CD4-positive, alpha-beta T cell treated with Interleukin-12 subunit alpha and Interleukin-12 subunit beta, for 1 hour (primary cell): ENCODE measurements around the gene PVALEF.
"Not testable (repeated sequence)": the region's sequence is repeated elsewhere in the genome, so short reads cannot be mapped to it uniquely, and the experiment has no call there.

Experiments
- DNase-seq: peaks from one replicate; pipeline ENCODE4 v3.0.0-alpha.2; 2020

PVALEF gene

DNA sequence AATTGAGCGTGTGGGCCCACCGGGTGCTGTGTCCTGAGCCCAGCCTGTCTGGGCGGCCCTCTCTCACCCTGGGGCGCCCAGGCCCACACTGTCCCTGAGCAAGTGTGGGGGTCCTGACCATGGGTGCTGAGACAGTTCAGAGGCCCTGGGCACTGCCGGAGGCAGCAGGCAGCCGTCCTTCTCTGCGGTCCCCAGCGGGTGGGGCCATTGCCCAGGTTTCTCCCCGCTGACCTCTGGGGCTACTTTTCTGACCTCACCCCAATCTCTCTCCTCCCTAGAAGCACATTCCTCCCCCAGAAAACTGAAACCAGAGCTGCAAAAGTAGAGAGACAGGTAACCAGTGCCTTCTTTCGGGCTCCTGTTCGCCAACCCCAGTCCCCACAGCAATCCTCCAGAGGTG lies 36.0 kb upstream of the PVALEF start:
- no peak for DNase-seq

DNA sequence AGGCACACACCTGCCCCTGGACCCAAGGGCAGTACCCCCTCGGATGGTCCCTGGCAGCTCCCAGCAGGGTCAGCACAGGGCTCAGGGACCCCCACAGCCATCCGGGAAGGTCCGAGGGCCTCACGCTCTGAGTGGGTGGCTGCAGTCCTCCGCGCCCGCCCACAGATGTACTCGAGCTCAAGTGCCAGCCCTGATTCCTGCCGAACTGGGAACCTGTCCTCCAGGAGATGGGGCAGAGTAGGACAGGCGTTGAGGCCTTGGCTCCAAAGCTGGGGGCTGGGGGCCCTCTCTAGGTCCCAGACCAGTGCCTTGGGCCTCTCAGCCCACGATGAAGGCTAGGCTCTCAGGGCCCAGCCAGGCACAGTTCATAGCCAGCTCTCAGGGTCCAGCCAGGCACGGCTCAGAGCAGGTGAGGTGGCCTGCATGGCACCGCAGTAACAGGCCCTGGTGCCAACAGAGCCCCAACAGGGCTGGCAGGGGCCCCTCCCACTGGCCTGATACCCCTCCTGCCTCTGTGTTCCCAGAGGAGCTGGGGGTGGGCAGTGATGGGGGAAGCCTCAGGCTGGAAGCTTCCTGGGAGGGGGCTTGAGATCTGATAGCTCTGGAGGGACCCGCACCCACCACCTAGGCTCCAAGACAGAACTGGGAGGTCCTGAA lies 35.5 kb upstream of the PVALEF start:
- DNase-seq, result no peak

DNA sequence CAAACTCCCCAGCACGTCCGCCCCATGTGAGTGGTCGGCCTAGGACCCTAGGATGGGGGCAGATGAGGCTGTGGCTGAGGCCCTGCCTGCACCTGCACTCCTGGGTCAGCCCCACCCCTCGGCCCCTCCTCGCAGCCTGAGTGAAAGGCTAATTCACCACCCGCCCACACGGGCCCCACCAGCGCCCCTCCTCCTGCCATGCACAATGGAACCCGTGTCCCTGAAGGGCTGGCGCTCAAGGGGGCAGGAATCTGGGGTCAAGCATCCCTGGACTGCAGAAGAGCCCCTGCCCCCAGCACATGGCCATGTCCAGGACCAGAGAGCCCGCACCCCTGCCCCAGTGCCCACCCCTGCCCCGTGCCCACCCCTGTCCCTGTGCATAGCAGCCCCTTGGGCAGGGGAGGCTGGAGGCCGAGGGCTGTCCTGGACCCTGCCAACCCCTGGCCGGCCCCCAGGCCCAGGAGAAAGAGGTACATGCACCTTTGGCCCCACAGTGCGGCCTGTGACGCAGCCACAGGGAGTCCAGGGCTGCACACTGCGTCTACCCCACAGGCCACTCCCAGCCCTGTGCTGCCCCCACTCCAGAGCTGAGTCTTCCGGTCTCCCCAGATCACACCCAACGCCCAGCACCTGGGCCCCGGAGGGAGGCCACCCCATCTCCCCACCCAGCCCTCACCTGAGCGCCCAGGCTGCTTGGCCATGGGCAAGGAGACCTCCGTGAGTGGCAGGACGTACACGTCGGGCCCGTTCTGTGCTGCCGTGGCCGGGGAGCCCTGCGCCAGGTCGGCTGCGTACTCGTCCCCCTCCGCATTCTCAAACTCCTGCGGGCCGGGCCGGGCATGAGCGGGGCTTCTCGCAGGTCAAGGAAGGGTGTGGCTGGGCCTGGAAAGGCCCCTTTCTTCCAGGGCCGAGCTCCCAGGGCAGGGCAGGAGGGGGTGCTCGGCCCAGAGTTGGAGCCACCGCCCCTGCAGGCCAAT lies 34.6 kb upstream of the PVALEF start:
- no peak for DNase-seq

DNA sequence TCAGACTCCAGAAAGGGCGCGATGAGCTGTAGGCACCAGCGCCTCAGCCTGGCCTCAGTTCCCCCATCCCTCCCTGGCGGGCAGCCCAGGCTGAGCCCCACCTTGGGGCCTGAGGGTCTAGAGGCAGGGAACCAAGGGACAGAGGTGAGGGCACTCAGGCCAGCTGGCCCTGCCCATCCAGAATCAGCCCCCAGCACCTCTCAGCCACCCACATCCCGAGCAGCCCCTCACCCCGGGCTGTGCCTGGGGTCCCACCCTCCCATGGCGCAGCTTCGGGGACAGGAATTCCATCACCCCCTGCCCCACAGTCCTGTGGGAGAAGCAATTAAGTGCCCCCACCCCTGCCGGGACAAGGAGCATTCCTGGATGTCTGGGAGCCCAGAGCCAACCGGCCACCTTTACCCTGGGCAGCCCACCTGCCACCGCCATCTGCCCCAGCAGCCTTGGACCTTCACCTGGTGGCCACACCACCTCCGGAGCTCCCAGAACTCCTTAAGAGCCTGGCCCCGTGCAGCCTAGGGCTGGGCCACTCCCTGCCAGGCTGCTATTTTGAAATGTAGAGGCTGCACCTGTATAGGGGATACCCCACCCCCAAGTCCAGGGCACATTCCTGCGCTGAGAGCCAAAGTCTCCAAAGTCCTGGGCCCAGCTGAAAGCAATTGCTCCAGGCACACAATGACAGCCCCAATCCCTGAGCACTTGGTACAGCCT lies 33.7 kb upstream of the PVALEF start:
- no peak for DNase-seq

DNA sequence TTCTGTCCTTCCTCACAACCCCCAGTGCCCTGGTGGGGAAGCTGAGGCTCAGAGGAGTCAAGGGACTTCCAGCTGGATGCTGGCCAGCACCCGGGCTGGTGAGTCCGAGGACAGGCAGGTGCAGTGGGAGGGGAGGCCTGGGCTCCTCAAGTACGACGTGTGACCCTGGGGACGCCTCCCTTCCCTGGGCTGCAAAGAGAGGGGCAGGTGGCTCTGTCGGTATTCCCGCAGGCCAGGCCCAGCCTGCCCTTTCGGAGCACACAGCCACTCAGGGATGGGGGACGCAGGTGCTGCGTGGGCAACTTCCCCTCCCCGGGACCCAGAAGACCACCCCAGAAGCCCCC lies 33.1 kb upstream of the PVALEF start:
- no peak for DNase-seq

DNA sequence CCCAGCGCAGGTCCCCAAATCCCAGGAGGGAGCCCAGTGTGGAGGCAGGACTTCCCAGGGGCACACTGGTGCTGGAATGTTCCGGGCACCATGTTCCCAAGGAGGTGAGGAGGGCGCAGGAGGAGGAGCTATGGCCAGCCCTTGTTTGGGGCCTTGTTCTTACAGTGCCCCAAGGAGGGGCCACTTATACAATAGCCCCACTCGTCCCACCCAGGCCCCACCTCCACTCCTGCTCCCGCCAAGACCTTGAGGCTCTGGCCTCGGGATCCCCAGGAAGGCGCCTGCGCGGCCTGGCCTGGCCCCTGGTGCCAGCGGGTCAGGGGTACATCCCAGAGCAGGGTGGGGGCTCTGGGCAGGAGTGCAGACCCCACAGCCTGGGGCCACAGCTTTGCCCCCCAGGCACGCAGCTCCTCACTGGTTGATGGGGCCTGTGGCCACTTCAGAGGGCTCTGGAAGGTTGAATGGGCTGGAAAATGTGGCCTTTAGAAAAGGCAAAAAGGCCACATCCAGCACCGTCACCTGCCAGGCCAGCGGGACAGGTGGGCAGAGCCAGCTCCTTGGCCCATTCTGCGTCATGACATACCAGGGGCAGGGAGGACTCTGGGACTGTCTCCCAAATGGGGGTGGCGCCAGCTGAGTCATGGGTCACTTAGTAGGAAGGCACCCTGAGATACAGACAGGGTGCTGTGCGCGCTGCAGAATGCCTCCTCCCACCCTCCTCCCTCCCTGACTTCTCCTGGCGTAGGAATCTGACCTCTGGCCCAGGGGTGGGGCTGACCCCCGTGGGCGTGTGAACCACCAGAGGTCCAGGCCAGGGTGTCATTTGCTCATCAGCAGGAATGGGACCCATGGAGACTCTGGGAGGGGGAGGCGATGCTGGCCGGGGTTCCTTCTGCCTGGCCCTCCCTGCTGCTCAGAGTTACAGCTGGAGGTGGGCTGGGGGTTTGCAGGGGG lies 32.3 kb upstream of the PVALEF start:
- no peak for DNase-seq

DNA sequence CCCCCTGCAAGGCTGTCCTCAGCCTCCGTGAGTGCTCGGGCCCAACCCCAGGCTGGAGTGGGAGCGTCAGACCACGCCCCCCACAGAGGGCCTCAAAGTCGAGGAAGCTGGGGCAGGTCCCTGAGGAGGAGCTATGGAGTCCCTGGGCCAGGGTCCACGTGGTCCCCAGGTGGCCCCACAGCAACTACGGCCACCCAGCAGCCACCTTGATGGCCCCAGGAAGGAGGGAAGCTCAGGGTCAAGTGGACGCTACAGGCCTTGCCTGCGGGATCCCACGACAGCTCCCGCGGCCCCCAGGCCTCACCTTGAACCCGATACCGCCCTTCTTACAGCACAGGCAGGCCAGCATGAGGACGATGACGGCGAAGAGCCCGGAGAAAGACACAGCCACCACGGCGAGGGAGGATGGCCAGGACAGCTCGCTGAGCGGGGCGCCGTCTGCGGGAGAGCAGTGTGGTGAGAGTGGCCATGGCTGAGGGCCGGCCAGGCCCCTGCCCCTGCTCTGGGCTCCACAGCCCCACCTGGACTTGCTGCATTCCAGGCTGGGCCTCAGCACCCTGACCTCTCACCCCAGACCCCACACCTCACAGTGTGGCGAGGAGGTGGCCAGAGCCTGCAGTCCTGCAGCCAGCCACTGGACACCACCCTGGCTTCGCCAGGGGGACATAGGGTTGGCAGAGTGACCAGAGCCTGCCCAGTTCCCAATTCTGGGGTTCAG lies 31.1 kb upstream of the PVALEF start:
- DNase-seq, result no peak

DNA sequence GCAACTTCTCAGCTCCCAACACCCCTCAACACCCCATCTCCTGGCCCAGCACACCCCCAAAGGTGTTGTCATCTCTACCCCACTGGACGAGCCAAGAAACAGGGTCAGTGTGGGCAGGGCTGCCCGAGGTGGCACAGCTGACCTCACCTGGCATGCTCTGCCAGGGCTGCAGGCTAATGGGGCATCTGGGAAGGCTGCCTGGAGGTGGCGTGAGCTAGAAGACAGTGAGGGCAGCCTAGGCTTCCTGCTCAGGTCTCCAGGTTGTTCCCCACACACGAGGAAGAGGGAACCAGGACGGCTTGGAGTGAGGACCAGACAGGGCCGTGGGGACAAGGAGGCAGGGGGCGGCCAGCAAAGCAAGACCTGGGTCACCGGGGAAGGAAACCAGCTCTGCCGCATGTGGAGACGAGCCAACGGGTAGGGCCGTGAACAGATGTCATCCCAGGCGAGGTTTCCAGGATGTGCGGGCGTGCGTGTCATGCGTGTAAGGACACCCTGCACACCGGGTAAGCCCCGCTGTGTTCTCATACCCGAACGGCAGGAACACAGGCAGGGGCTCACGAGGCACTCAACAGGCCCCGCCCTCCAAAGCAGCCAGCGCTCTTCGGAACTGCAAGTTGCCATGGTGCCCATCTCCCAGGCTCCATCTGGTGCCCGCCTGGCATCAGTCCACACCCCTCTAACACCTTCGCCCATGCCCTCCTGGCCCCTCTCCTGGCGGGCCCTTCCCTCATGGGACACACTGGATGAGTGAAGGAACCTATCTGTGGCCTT lies 29.6 kb upstream of the PVALEF start:
- DNase-seq, result no peak

DNA sequence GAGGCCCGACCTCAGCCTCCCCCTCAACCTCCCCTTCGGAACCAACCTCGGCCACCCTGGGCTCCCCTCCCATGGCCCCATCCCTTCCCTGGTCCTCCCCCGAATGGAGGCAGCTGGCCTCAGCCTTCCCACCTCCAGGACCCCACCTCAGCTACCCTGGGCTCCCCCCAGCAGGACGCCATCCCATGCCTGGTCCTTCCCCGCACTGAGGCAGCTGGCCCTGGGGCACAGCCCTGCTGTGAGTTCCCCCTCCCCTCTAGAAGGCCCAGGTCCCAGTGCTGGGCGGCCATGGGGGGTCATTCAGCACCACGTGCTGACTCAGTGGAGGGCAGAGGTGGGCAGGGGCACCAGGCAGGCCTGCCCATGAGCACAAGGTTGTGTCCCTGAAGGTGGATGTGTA lies 28.9 kb upstream of the PVALEF start:
- no peak for DNase-seq

DNA sequence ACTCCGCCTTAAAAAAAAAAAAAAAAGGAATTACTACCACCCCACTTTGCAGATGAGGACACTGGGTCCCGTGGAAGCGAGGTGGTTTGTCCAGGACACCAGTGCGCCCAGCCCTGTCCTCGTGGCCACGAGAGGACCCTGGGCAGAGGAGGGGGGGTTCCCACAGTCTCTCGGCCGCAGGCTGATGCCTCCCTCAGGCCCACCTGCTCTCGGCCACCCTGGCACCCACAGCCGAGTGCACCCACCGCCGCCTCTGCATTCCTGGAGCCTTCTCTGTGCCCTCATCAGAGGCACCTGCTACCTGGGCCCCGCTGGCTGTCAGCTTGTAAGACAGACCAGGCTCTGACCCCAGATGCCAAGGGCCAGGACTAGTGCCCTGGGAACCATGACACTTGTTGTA lies 28.1 kb upstream of the PVALEF start:
- no peak for DNase-seq

DNA sequence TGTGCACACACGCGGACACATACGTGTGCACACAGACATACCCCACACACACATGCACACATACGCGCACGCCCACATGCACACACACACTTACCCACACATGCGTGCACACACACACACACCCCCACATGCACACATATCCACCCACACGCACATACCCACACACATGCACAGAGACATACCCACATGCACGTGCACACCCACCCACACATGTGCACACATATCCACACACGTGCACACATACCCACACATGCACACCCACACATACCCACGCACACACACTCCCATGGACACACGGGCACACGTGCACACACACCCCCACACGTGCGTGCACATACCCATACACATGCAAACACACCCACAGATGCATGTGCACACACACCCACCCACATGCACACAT lies 27.2 kb upstream of the PVALEF start:
- no peak for DNase-seq

DNA sequence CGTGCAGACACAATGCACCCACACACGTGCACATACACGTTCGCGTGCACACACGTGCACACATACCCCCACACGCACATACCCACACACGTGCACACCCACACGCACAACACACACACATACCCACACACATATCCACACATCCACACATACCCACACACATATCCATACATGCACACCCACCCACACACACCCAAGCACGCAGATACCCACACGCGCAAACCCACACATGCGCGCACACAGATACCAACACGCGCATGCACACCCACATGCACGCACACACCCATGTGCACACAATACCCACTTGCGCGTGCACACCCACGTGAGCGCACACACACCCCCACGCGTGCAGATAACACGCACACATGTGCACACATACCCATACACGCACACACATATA lies 26.8 kb upstream of the PVALEF start:
- no peak for DNase-seq

DNA sequence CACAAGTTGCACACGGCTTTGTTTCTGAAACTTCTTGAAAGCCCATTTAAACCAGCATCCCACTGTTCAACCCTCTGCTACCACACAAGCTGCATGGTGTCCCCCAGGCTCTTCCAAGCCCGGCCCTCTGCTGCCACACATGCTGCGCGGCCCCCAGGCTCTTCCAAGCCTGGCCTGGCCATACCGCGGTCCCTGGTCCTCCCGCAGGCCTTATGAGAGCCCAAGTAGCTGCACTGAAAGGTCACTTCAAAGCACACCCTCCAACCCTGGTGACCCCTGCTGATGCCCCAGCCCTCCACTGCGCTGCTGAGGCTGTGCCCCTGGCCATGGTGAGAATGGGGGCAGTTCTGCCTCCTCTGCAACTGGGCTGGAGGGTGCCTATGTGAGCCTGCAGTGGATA lies 25.9 kb upstream of the PVALEF start:
- DNase-seq, result no peak

DNA sequence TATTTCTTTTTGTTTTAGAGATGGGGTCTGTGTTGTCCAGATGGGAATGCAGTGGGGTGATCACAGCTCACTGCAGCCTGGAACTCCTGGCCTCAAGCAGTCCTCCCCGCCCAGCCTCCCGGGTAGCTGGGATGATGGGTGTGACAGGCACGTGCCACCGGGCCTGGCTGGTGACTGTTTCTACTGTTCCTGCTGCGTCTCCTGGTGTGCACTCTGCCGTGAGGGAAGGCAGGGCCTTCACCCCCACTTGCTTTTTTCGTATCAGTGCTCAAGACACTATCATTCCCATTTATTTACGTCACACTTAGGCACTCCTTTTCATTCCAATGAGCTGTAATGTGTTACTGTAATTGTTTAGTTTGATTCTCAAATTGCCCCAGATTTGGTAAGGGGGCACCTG lies 25.3 kb upstream of the PVALEF start:
- no peak for DNase-seq

DNA sequence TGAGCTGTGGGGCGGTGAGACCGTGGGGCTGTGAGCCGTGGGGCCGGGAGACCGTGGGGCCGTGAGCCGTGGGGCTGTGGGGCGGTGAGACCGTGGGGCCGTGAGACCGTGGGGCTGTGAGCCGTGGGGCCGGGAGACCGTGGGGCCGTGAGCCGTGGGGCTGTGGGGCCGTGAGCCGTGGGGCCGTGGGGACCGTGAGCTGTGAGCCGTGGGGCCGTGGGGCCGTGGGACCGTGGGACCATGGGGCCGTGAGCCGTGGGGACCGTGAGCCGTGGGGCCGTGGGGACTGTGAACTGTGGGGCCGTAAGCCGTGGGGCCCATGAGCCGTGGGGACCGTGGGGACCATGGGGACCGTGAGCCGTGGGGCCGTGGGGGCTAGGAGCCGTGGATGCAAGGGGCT lies 24.6 kb upstream of the PVALEF start:
- DNase-seq, result no peak

DNA sequence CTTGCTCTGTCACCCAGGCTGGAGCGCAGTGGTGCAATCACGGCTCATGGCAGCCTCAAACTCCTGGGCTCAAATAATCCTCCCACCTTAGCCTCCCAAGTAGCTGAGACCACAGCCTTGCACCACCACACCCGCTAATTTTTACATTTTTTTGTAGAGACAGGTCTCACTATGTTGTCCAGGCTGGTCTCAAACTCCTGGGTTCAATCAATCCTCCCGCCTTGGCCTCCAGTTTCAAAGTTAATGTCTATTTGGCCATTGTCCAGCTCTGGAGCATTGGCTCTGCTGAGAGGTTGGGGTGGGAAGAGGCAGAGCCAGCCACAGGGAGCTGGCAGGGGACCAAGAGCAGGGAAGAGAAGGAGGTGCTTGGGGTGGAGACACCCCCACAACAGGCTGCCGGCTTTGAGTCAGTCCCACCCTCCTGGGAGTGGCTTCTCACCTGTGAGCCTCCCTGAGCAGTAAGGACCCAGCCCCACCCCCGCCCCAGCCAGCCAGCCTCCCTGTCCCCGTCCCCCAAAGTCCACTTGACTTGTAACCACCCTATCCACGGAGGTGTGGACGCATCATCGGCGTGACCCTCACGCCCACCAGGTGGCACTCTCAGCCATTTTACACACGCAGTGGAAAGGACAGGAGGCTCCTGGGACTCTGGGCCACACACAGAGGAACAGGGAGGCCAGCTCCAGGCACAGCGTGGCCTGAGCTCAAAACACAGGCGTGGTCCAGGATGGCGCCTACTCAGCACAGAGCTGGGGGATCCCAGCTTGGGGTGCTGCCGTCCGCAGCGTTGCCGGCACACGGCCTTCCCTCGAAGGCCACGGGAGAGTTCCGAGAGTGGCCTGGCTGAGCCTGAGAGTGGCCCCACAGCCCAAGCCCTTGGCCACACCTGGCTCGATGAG lies 22.8 kb upstream of the PVALEF start:
- DNase-seq, result peak; percentile 65

DNA sequence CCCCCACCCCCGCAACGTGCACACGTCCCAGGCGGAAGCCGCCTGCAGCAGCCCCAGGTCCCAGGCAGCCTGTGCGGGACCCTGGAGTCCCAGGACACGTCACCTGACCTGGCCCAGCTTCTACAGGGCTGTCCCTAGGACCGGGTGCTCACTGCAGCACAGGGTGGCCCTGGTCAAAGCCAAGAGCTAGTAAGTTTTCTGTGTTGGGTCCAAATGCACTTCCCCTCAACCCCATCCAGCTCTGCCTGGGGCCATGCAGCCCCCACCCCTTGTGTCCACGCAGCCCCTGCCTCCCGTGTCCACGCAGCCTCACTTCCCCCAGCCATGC lies 22.1 kb upstream of the PVALEF start:
- no peak for DNase-seq

DNA sequence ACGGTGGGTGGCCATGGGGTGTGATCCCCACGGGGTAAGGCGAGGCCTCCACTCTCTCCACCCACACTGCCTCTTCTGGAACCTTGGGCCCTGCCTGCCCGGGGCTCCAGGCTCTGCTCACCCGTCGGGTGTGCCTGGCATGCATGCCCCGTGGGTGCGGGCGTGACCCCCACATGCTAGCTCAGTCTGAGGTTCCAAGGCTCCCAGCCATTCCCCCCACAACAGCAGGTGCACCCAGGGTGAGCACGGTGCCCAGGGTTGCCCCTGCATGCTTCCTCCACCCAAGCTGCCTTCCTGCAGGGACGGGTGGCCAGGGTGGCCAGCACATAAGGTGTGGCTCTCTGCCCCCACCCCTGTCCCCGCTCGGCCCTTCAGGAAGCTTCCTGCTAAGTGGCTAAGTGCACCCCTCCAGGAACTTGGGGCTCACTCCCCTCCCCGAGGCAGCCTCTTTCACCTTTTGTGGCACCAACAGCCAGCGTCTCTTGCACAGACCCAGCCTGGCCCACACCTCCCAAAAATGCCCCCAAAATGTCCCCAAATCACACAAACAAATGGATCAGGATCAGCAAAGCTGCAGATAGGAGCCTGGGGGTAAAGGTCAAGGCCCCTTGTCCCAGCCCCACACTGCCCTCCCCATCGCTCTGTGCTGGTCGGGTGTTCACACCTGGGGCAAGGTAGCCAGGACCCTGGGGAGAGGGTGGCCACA lies 21.4 kb upstream of the PVALEF start:
- no peak for DNase-seq

DNA sequence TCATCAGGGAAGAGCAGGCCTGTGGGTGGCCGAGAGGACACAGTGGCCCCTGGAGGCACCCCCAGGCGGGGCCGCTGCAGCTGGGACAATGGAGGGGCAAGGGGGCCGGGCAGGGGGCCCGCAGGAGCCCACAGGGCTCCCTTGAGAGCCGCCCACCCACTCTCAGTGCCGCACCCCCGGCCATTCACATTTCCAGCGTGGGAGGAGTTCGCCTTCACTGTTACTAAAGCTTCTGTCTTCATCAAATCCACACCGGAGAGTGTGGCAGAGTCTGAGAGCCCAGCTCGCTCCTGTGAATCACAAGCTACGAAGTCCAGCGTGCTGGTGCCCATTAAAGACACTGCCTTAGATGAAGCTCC lies 20.9 kb upstream of the PVALEF start:
- no peak for DNase-seq

DNA sequence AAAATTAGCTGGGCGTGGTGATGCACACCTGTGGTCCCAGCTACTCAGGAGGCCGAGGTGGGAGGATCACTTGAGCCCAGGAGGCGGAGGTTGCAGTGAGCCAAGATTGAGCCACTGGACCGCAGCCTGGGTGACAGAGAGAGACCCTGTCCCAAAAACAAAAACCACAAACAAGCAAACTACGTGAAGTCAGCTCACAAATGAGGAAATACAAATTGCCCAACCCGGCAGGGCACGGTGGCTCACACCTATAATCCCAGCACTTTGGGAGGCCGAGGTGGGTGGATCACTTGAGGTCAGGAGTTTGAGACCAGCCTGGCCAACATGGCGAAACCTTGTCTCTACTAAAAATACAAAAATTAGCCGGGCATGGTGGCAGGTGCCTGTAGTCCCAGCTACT lies 19.1 kb upstream of the PVALEF start:
- not testable (repeated sequence) for DNase-seq
